ENCODE results near the gene HCK. TPM values are rescaled to one million over a fixed set of nuclear protein-coding genes. Genes with fewer than 3 reads are reported as not detected.
A peak's percentile ranks its signal among the peaks of the same experiment; 100 is the strongest.

The HCK gene
- total and polyA plus RNA-seq, 9 of the 15 experiments (the other 6 are each of a cell fraction or from before 2014, with no cell fraction given), result 0.09 to 0.51 (median 0.27) TPM; not detected in 6

GRCh38 chr20:32040142-32040953 lies 11.7 kb upstream of the HCK start:
- ChIA-PET CTCF (ENCODE audit: low intra/inter-chr PET ratio) (no interaction called here), POLR2A (no interaction called here)
- Histone ChIP-seq H4K20me1 (replicated peaks; ENCODE audit: control insufficient read depth, insufficient read depth, low read length) (no peaks in the 10 kb centered on the region), H3K27ac (ENCODE audit: extremely low read depth, low read depth, low read length) (no peak overlapping the region), H3K36me3 (ENCODE audit: control insufficient read depth, insufficient read depth, low read length) (no peaks in the 10 kb centered on the region), H3K79me2 (ENCODE audit: control insufficient read depth, insufficient read depth, low read length) (no peaks in the 10 kb centered on the region), H2AFZ (ENCODE audit: low read depth, low read length) (no peak overlapping the region; the same call in 1 of the 2 replicates), H3K9me1 (ENCODE audit: control insufficient read depth, insufficient read depth, low read length) (no peaks in the 10 kb centered on the region), H3K9me3 (replicated peaks; ENCODE audit: control insufficient read depth, insufficient read depth, low read depth, low read length) (no peaks in the 10 kb centered on the region; the same call in 1 of the 2 replicates), H3K9ac (ENCODE audit: insufficient read depth in 1 of 2, low read depth in 2 of 2, low read length in 2 of 2) (no peak overlapping the region), H3K4me1 (replicated peaks in 1 of 2; ENCODE audit: control insufficient read depth in 2 of 2, insufficient read depth in 2 of 2, low read length in 2 of 2) (peaks cover 3 to 11% of the 10 kb centered on the region in 2 experiments; a peak in 2 of 5 replicates), H3K27me3 (ENCODE audit: control insufficient read depth in 2 of 2, insufficient read depth in 2 of 2, low read length in 2 of 2) (peaks cover 2 to 9% of the 10 kb centered on the region in 2 experiments; a peak in 2 of 5 replicates), H3K4me2 (ENCODE audit: insufficient read depth, low read length) (peak overlapping the region; percentile 19; the same call in 1 of the 2 replicates), H3K4me3 (no peak overlapping the region)
- intact Hi-C loops (cut with micrococcal nuclease) (no loop called here), in situ Hi-C loops (cut with MboI) (no loop called here)
- 6% methylated on average over 6 of the region's 10 CpGs for WGBS (ENCODE audit: insufficient coverage, low coverage, missing lambda C conversion rate)
- FAIRE-seq (no peak), DNase-seq (ENCODE audit: extremely low read depth in 1 of 4, low spot score in 3 of 4) (no peak), ATAC-seq (peak; percentile 53)
- BruUV-seq (replicated peaks), result no TSS peak
- TF ChIP-seq, protein P1, sequence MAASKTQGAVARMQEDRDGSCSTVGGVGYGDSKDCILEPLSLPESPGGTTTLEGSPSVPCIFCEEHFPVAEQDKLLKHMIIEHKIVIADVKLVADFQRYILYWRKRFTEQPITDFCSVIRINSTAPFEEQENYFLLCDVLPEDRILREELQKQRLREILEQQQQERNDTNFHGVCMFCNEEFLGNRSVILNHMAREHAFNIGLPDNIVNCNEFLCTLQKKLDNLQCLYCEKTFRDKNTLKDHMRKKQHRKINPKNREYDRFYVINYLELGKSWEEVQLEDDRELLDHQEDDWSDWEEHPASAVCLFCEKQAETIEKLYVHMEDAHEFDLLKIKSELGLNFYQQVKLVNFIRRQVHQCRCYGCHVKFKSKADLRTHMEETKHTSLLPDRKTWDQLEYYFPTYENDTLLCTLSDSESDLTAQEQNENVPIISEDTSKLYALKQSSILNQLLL (CRISPR knock-in tag; IDR thresholded peaks at IDR 0.05; ENCODE audit: borderline replicate concordance), result no peak
- TF ChIP-seq, protein P2, sequence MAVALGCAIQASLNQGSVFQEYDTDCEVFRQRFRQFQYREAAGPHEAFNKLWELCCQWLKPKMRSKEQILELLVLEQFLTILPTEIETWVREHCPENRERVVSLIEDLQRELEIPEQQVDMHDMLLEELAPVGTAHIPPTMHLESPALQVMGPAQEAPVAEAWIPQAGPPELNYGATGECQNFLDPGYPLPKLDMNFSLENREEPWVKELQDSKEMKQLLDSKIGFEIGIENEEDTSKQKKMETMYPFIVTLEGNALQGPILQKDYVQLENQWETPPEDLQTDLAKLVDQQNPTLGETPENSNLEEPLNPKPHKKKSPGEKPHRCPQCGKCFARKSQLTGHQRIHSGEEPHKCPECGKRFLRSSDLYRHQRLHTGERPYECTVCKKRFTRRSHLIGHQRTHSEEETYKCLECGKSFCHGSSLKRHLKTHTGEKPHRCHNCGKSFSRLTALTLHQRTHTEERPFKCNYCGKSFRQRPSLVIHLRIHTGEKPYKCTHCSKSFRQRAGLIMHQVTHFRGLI (CRISPR knock-in tag; IDR thresholded peaks at IDR 0.05), result peak; percentile 54; the same call in 1 of the 2 replicates
- TF ChIP-seq NRF1 (conservative IDR thresholded peaks at IDR 0.05 in 1 of 2, IDR thresholded peaks at IDR 0.05 in 1 of 2) (peak; percentile 75 to 81), MAFK (IDR thresholded peaks at IDR 0.05; ENCODE audit: low read length) (peak; percentile 51; the same call in 1 of the 2 replicates), ZNF316 (IDR thresholded peaks at IDR 0.05) (peak; percentile 70; the same call in 1 of the 2 replicates), C11orf30 (IDR thresholded peaks at IDR 0.05; ENCODE audit: low read depth) (peak; percentile 81), SPI1 (IDR thresholded peaks at IDR 0.05; ENCODE audit: borderline replicate concordance, low read depth, low read length) (peak; percentile 97), ELF1 (tag; IDR thresholded peaks at IDR 0.05) (peak; percentile 27; the same call in 1 of the 2 replicates), ELF4 (CRISPR knock-in tag; IDR thresholded peaks at IDR 0.05) (0 out of 2 replicates have a peak, but pooled peaks have one; percentile 43)
- TF ChIP-seq, protein P3, sequence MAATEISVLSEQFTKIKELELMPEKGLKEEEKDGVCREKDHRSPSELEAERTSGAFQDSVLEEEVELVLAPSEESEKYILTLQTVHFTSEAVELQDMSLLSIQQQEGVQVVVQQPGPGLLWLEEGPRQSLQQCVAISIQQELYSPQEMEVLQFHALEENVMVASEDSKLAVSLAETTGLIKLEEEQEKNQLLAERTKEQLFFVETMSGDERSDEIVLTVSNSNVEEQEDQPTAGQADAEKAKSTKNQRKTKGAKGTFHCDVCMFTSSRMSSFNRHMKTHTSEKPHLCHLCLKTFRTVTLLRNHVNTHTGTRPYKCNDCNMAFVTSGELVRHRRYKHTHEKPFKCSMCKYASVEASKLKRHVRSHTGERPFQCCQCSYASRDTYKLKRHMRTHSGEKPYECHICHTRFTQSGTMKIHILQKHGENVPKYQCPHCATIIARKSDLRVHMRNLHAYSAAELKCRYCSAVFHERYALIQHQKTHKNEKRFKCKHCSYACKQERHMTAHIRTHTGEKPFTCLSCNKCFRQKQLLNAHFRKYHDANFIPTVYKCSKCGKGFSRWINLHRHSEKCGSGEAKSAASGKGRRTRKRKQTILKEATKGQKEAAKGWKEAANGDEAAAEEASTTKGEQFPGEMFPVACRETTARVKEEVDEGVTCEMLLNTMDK (IDR thresholded peaks at IDR 0.05; ENCODE audit: borderline replicate concordance, insufficient read depth, low read depth, low read length, poor library complexity, severe bottlenecking), result no peak
- TF ChIP-seq, protein P4, sequence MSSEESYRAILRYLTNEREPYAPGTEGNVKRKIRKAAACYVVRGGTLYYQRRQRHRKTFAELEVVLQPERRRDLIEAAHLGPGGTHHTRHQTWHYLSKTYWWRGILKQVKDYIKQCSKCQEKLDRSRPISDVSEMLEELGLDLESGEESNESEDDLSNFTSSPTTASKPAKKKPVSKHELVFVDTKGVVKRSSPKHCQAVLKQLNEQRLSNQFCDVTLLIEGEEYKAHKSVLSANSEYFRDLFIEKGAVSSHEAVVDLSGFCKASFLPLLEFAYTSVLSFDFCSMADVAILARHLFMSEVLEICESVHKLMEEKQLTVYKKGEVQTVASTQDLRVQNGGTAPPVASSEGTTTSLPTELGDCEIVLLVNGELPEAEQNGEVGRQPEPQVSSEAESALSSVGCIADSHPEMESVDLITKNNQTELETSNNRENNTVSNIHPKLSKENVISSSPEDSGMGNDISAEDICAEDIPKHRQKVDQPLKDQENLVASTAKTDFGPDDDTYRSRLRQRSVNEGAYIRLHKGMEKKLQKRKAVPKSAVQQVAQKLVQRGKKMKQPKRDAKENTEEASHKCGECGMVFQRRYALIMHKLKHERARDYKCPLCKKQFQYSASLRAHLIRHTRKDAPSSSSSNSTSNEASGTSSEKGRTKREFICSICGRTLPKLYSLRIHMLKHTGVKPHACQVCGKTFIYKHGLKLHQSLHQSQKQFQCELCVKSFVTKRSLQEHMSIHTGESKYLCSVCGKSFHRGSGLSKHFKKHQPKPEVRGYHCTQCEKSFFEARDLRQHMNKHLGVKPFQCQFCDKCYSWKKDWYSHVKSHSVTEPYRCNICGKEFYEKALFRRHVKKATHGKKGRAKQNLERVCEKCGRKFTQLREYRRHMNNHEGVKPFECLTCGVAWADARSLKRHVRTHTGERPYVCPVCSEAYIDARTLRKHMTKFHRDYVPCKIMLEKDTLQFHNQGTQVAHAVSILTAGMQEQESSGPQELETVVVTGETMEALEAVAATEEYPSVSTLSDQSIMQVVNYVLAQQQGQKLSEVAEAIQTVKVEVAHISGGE (CRISPR knock-in tag; IDR thresholded peaks at IDR 0.05), result 0 out of 6 replicates have a peak, but pooled peaks of 1 of the 3 experiments have one; percentile 30

Data from K562 (cell line).